Activated CD8-positive, alpha-beta T cell treated with anti-CD3 and anti-CD28 coated beads for 36 hours (primary cell): Measurements from ENCODE around the gene PTPRR. TPM values are rescaled to one million over a fixed set of nuclear protein-coding genes. Genes with fewer than 3 reads are reported as not detected.

Experiments used
- ATAC-seq: fragments of 200-7000 bp; cut with Tn5 transposase; one replicate; pipeline ENCODE4 v1.10.0; 2021; ENCODE audit warnings: mild to moderate bottlenecking, moderate library complexity
- CTCF ChIA-PET: fragments of 350-600 bp; sonication (Branson Sonifier 250); formaldehyde crosslinking; loops from one replicate; lab custom pipeline; 2021; ENCODE audit warnings: antibody characterized with exemption; lab: Charles Lee
- POLR2A ChIA-PET: fragments of 350-600 bp; sonication (Branson Sonifier 250); formaldehyde crosslinking; loops from one replicate; lab custom pipeline; 2021; ENCODE audit warnings: antibody characterized with exemption; lab: Charles Lee
- DNase-seq: peaks from one replicate; pipeline ENCODE4 v3.0.0-alpha.2; 2020
- H3K27ac Mint-ChIP-seq: one replicate; pipeline ENCODE4 v1.8.0; 2021; ENCODE audit warnings: mild to moderate bottlenecking, mixed read lengths
- H3K27me3 Mint-ChIP-seq: one replicate; pipeline ENCODE4 v1.8.0; 2021; ENCODE audit warnings: mixed read lengths
- H3K36me3 Mint-ChIP-seq: one replicate; pipeline ENCODE4 v1.8.0; 2021; ENCODE audit warnings: low read depth, mixed read lengths
- H3K4me1 Mint-ChIP-seq: one replicate; pipeline ENCODE4 v1.8.0; 2021; ENCODE audit warnings: low read depth, mixed read lengths
- H3K4me3 Mint-ChIP-seq: one replicate; pipeline ENCODE4 v1.8.0; 2021; ENCODE audit warnings: mild to moderate bottlenecking, moderate library complexity, mixed read lengths
- H3K9me3 Mint-ChIP-seq: one replicate; pipeline ENCODE4 v1.8.0; 2021; ENCODE audit warnings: mixed read lengths
- intact Hi-C: fragments of 100-400 bp; cut with micrococcal nuclease; formaldehyde crosslinking; loops from one replicate; pipeline ENCODE4 v1.10.0; 2022
- total RNA-seq, 2 experiments: library from RNA; stranded (reverse); gene quantifications; one replicate each; pipeline ENCODE4 v1.2.3, GENCODE V29; 2021
- TF ChIP-seq, protein P1 (sequence below): fragments of 200-600 bp; IDR thresholded peaks from one replicate; pipeline ENCODE4 v1.8.0; 2022; ENCODE audit warnings: antibody characterized with exemption, mild to moderate bottlenecking

The PTPRR gene
- total RNA-seq, 2 experiments from 2014 or later, result not detected

DNA sequence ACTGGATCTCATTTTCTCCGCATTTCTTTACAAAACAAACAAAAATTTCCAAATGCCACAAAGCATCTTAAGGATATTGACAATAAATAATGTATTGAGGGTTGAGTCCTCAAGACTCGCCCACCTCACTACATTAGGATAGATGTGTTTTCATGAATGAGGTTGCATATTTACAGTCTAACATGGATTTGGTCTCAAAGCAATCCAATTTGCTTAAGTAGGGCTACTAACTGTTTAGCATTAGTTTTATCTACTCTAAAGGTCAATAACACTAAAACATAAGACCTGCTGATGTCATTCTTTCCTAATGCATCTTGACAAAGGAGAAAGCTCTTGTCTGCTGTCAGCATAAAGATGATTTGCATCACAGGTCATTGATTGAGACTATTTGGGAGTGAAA is 82.4 kb downstream of the PTPRR start:
- ChIA-PET CTCF (no interaction called here), POLR2A (no interaction called here)
- intact Hi-C loops, result no loop called here
- Mint-ChIP-seq H3K27me3 (peaks cover 2% of the 10 kb centered on the region), H3K9me3 (no peaks in the 10 kb centered on the region), H3K36me3 (no peaks in the 10 kb centered on the region), H3K4me1 (no peaks in the 10 kb centered on the region), H3K4me3 (no peak overlapping the region), H3K27ac (no peak overlapping the region)
- TF ChIP-seq, protein P1, sequence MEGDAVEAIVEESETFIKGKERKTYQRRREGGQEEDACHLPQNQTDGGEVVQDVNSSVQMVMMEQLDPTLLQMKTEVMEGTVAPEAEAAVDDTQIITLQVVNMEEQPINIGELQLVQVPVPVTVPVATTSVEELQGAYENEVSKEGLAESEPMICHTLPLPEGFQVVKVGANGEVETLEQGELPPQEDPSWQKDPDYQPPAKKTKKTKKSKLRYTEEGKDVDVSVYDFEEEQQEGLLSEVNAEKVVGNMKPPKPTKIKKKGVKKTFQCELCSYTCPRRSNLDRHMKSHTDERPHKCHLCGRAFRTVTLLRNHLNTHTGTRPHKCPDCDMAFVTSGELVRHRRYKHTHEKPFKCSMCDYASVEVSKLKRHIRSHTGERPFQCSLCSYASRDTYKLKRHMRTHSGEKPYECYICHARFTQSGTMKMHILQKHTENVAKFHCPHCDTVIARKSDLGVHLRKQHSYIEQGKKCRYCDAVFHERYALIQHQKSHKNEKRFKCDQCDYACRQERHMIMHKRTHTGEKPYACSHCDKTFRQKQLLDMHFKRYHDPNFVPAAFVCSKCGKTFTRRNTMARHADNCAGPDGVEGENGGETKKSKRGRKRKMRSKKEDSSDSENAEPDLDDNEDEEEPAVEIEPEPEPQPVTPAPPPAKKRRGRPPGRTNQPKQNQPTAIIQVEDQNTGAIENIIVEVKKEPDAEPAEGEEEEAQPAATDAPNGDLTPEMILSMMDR, result no peak
- ATAC-seq, result no peak
- no peak for DNase-seq

DNA sequence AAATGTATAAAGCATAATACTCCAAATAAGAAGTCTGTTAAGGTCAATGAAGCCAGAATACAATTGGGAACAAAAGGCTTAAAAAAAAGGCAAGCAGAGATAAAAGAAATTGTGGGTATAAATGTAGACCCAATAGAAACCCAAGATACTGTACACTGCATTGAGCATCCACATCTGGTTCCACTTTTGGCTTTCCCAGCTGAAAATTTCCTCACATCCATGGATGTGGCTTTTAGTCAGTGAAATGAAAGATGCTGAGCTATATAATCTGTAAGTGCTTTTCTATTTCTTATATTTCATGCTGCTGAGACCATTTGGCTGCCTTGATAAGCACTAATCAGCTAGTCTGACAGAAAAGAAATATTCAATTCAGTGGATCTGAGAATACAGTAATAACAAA is 83.5 kb downstream of the PTPRR start:
- no peak overlapping the region for H3K27ac Mint-ChIP-seq
- H3K36me3 Mint-ChIP-seq, result no peaks in the 10 kb centered on the region
- DNase-seq (no peak), ATAC-seq (no peak)
- ChIA-PET CTCF (no interaction called here), POLR2A (no interaction called here)
- H3K9me3 Mint-ChIP-seq, result no peaks in the 10 kb centered on the region
- no peaks in the 10 kb centered on the region for H3K4me1 Mint-ChIP-seq
- peaks cover 2% of the 10 kb centered on the region for H3K27me3 Mint-ChIP-seq
- TF ChIP-seq, protein P1, result no peak
- intact Hi-C loops, result no loop called here
- H3K4me3 Mint-ChIP-seq, result no peak overlapping the region

DNA sequence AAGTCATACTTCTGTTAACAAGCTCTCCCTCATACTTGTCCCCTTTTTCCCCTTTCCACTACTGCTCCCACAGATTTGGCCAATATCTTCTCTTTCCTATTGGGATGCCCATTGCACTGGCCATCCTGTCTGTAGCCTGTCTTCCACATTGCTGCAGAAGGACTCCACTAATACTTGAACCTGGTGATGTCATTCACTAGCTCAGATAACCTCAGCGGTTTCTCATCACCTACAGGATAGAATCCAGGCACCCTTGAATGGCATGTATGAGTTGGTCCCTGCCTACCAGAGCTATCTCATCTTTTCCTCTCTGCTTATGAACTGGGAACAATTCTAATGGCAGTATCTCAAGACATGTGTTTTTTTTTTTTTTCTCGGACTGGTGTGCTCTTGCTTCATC is 84.6 kb downstream of the PTPRR start:
- H3K4me3 Mint-ChIP-seq, result no peak overlapping the region
- H3K4me1 Mint-ChIP-seq, result no peaks in the 10 kb centered on the region
- H3K36me3 Mint-ChIP-seq, result no peaks in the 10 kb centered on the region
- no peak for DNase-seq
- intact Hi-C loops, result no loop called here
- no peak overlapping the region for H3K27ac Mint-ChIP-seq
- H3K9me3 Mint-ChIP-seq, result no peaks in the 10 kb centered on the region
- POLR2A ChIA-PET, result no interaction called here
- H3K27me3 Mint-ChIP-seq, result peaks cover 2% of the 10 kb centered on the region
- TF ChIP-seq, protein P1, result no peak
- CTCF ChIA-PET, result no interaction called here
- no peak for ATAC-seq

DNA sequence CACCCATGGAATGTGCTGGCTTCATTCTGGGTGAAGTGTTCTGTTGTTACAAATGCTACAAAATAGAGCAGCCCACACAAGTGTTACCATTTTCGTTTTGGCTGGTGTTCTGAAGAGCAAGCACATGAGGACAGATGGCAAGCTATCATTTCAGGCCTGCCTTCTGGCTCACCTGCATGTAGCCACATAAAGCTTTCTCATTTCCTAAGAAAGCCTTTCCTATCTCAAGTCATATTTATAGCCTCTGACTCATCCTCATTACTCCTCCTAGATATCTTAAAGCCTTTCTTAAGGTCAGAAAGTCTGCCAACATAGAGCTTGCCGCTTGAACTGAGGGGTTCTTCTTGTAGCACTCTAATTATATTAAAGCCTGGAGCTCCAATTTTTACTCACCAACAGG is 89.0 kb downstream of the PTPRR start:
- H3K9me3 Mint-ChIP-seq, result no peaks in the 10 kb centered on the region
- no peak overlapping the region for H3K4me3 Mint-ChIP-seq
- no peak for DNase-seq
- intact Hi-C loops, result no loop called here
- H3K27ac Mint-ChIP-seq, result no peak overlapping the region
- no peaks in the 10 kb centered on the region for H3K36me3 Mint-ChIP-seq
- H3K27me3 Mint-ChIP-seq, result peaks cover 2% of the 10 kb centered on the region
- ATAC-seq, result no peak
- TF ChIP-seq, protein P1, result no peak
- ChIA-PET CTCF (no interaction called here), POLR2A (interaction anchor here (0.6 kb wide), 1 partner anchor 633 kb away, joined by 3 read pairs; no protein-coding TSS in a partner anchor)
- no peaks in the 10 kb centered on the region for H3K4me1 Mint-ChIP-seq

DNA sequence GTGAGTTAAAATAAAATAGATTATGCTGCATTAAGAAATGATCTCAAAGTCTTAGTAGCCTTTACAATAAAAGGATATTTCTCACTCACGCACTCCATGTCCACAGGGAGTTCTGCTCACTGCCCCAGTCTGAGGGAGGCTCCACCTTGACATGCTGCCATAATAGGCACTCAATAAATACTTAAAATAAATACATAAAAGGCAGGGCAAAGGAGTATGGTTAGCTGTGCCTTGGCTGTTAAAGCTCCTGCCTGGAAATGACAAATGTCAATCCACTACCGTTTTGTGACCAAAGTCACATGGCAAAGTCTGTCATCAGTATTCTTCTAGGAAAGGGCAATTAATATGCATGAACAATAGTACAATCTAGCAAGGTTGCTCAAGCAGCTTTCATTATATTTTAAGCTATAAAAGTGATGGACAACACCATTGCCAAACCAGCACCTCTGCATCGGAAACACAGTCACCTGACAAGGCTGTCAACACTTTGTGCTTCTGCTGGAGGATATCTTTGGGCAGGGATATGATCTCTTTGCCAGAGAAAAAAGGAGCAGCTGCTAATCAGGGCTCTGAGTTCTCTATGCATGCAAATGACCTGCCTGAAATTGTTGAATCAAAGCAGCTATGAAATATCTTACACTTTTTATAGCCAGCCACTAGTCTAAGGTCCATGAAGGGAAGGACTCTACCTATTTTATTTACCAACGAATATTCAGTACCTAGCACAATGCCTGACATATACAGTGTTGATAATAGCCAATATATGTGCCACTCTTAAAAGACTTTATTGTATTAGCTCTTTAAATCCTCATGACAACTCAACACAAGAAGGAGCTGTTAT is 90.1 kb downstream of the PTPRR start:
- Mint-ChIP-seq H3K4me3 (no peak overlapping the region), H3K4me1 (no peaks in the 10 kb centered on the region), H3K27ac (no peak overlapping the region), H3K36me3 (no peaks in the 10 kb centered on the region), H3K9me3 (no peaks in the 10 kb centered on the region), H3K27me3 (no peaks in the 10 kb centered on the region)
- ChIA-PET CTCF (no interaction called here), POLR2A (no interaction called here)
- no peak for DNase-seq
- no peak for ATAC-seq
- TF ChIP-seq, protein P1, result no peak
- intact Hi-C loops, result no loop called here
